SK-N-MC (cell line): ENCODE results near the gene S100A2.

ENCODE experiments used
- EZH2 ChIP-seq: fragments of 200-600 bp; sonication (generic); IDR thresholded peaks from one replicate; pipeline ENCODE4 v1.6.1; 2017; ENCODE audit warnings: antibody characterized with exemption
- POLR2AphosphoS5 ChIP-seq: IDR thresholded peaks from 2 replicates; pipeline ENCODE4 v1.6.1; 2012; ENCODE audit warnings: mild to moderate bottlenecking, low read depth, low read length, borderline replicate concordance

GRCh38 chr1:153606194-153606593, 40.5 kb upstream of the S100A2 start:
- TF ChIP-seq EZH2, result no peak
- no peak for TF ChIP-seq POLR2AphosphoS5
